ENCODE measurements around the gene TMPRSS11D.

TMPRSS11D gene

DNA sequence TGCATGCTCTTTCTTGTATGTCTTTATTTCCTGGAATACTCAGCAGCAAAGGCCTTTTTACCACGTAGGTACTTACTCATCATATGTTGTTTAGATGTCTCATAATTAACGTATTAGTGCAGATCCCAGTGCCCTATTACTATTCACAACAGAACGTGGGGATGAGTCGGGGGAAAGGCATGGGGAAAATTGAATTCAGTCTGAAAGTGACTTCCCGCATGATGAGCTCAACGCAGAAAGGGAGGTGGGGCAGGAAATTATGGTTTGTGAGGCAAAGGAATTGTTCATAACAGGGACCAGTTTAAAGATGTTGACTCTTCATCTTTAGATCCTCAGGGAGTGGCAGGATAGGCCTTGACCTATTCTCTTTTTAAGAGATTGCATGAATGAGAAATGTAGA lies 2.0 kb upstream of the TMPRSS11D start:
- peak; percentile 46 for DNase-seq (ENCODE audit: low spot score)

DNA sequence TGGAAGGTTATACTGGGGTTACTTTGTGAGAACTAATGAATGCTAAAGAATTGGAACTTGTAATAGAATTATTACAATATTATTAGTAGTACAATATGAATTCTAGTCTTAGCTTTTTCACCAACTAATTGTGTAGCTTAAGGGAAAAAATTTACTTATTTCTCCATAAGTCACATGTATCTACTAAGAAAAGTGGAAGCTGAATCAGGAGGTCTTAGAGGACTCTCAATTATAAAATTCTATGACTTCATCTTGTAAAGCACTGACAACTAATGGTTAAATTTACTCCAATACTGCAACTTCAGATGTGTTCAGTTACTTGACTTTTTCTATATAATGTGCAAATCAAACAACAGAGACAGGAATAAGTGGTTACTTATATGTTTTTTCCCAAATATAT lies 899 bp upstream of the TMPRSS11D start:
- DNase-seq (ENCODE audit: low spot score), result no peak

DNA sequence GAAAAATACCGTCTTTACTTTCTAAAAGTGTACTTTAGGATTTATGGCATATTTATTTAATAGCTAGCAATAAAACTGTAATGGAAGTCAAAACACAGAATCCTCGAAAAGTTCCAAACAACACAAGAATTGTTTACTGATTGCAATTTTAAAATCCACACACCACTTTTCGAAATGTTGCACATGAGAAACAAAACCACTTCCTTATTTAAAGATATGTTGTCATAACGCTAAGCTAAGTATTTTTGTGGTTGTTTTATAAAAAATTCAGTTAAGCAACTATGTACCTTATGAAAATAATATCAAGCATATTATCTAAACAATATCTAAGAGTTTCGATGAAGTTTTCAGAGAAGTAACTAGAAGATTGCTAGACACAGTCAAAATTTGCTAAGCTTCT lies 344 bp downstream of the TMPRSS11D start:
- no peak for DNase-seq (ENCODE audit: low spot score)

DNA sequence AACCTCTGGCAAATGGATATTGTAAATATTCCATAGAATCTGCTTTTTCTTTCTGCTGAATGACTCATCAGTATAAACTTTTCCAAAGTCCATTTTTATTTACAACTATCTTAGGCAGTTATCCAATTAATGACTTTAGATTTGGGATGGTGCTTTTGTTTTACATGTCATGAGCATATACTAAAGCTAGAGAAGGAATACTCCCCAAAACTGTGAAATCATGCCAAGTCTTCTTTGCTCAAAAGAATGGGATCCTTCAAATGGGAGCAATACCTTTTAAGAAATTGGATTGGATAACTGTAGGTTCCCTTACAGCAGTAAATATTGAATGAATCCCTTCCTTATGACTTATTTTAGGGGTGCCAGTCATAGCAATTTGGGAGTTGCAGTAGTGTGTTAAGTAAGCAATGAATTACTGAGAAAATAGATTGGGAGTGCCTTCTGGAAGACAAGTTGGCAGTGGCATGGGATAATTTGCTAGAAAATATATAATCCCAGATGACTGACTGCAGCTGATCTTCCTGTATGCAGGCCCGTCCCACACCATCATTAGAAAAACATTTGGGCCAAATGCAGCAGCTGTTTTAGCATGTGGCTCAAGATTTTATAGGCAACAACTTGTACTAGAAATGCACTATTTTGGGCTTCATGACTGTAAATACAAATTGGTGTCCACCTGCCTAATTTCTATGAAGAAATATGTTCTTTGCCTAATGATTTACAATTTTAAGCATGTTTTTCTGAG lies 2.8 kb downstream of the TMPRSS11D start:
- no peak for DNase-seq (ENCODE audit: low spot score)

DNA sequence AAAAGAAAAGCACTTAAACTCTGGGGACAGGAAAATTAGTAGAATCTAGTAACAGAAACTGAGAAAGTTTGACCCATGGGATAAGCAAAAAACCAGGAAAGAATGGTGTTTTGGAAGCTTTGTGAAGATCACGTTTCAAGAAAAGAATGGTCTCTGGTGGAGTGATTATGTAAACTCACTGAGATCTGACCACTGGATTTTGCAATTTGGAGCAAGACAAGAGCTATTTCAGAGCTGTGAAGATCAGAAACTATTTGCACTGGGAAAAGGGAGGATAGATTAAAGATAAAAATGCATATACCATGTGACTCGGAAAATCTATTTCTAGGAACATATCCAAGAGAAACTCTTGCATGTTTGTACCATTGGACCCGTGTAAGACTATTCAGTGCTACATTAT lies 4.3 kb downstream of the TMPRSS11D start:
- no peak for DNase-seq (ENCODE audit: low spot score)

DNA sequence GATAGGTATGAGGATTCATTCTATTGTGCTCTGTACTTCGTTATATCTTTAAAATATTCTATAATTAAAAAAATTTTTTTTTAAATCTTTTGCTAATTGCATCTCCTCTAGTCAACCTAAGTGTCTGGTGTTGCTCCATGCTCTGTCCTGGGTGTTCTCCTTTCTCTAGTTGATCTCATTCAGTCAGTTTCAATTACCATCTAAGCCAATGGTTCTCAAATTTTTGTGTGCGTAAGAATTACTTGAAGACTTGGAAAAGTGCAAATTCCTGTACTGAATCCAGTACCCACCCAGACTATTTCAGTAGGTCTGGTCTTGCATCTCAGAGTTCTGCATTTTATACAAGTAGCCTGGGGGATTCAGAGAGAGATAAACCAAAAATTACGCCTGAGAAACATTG lies 6.7 kb downstream of the TMPRSS11D start:
- DNase-seq (ENCODE audit: low spot score), result no peak

DNA sequence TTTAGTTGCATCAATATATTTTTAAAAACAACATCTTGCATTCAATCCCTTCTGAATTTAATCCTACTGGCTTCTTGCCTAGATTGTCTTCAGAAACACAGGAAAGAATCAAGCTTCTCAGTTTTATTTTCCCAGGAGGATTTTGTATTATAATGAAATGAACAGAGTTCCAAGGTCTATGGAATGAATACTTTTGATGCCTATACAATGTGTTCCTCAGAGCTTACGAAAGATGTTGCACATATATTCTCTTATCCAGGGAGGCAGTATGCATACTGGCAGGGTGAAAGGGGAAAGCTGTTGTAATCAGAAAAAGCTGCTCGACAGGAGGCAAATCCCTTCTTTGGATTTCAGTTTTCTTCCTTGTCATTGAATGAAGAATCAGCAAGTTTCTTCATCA lies 8.8 kb downstream of the TMPRSS11D start:
- DNase-seq (ENCODE audit: low spot score), result no peak

DNA sequence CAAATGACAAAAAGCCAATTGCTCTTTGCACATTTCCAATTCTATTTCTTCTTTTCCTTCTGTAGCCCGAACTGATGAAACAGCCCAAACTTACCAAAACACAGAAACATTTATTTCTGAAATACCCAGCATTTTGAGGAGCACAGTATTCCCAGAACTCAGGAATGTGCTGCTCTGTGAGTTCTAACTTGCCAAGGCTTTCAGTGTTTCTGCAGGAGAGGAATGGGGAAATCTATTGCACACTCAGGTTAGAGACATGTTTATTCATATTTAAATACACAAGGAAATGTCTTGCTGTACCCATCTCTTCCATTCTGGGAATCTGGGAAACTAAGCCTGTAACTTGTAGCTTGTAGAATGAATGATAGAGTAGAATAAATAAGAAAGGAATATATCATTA lies 10.7 kb downstream of the TMPRSS11D start:
- no peak for DNase-seq (ENCODE audit: low spot score)

DNA sequence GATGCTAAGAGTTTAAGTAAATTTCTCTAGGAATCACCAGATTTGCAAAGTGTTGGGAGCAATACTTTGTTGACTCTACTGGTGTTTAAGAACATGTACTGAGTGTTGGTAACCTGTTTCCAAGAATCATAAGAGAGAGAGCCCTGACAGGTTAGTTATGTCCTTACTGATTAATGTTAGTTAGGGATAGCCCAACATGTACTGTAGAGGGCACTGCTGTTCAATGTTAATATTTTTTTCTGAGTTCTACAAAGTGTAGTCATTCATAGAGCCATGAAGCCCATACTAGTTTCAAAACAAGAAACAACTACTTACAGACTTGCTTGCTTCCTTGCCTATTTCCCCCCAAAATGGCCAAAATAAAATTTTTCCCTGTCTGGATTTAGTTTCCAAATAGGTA lies 11.9 kb downstream of the TMPRSS11D start:
- peak; percentile 48 for DNase-seq (ENCODE audit: low spot score)

DNA sequence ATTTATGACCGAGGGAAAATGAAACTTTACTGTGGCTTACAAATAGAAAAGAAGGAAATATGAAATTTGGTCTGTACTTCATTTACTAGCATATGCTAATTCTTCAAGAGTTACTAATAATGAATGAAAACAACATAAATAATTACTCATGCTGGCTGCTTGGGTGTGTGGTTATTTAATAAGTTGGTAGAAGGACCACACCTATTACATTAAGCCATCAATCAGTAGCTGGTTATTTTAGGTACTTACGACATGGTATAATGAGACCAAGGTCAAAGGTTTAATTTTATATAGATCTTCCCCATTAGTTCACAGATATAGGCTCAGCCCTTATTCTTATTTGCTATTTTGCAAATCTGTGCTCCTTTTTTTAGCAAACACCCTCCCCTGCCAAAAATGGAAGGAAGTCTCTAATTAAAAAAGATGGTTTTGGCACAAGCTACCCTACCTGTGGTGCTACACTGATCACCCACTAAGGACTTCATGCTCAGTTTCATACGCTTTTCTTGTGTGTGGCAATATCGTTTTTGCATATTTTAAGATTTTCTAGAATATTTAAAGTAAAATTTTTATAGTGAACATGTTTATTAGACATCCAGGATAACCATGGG lies 14.1 kb downstream of the TMPRSS11D start:
- no peak for DNase-seq (ENCODE audit: low spot score)

DNA sequence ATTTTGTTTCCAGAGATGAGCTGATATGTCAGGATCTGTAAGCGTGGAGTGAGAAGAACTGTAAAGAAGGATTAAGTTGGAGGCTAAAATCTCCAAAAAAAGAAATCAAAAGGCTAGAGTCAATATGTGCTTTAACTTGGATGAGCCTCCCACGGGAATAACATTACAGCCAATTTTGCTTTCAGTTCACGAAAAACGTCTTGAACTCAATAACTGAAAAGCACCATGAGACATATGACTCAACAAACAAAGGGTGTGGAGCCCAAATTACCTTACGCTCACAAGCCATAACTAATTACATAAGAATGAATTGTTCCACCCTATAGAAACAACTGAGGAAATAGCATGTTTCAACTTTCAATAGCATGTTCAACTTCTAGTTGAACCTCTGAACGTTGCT lies 22.3 kb downstream of the TMPRSS11D start:
- DNase-seq (ENCODE audit: low spot score), result no peak

DNA sequence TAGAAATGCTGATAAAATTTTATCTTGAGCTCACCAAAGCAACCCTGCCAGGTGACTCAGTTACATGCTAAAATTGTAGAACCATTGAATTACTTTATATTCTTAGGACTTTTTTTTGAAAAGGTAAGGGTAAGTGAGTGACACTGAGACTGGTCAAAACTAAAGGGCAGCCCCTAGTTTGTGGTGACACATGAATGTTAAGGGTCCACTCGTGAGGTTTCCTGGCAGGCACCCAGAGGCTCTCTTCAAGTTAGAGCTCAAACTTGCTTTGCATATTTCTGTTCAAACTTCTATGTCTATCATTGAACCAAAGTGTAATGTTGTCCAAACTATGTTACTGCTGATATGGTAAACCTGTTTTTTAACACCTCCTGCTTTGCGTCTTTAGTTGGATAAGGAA lies 30.5 kb downstream of the TMPRSS11D start:
- no peak for DNase-seq (ENCODE audit: low spot score)

DNA sequence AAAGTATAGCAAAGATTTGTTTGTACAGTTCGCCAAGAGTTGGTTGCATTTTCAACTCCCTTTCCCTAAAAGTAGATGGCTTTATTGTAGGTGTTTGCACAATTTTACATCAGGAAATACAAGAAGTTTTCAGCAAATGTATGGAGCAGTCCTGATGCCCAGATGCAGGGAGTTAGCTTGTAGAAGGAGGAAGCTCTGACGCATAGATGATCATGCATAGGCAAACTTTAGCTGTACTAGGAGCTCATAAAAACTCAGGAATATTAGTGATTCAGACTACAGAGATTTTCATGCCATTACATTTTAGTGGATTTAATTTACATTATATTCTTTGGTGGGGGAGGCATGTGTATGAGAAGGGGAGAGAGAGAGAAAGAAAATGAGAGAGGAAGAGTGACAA lies 62.9 kb downstream of the TMPRSS11D start:
- DNase-seq (ENCODE audit: low spot score), result no peak

DNA sequence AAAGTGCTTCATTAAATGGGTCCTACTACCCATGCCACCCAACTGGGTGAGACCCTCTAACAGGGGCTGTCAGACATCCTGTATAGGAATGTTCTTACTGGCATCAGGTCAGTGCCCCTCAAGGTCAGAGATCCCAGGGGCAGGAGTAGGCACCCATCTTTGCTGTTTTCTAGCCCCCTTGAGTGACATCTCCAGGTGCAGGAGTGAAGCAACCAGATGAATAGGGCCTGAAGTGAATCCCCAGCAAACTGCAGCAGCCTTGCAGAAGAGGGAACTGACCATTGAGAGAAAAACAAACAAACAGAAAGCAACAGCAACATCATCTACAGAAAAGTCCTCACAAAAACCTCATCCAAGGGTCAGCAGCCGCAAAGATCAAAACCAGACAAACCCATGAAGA lies 73.8 kb downstream of the TMPRSS11D start:
- no peak for DNase-seq (ENCODE audit: low spot score)

DNA sequence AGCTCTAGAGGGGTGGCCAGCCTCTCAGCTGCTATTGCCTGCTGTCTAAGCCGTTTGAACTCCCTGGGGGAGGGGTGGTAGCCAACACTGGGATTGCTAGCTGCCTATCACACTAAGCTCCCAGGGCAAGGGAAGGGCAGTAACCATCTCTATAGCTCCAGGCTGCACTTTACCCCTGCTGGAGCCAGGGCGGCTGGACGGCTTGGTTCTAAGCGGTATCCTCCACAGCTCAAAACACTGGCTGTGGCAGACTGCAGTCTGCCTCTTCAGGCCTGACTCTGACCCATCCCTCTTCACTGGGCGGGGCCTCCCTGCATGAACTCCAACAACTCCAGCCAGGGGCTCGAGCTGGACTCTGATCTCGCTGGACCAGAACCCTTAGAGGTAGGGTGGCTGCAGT lies 74.3 kb downstream of the TMPRSS11D start:
- no peak for DNase-seq (ENCODE audit: low spot score)

DNA sequence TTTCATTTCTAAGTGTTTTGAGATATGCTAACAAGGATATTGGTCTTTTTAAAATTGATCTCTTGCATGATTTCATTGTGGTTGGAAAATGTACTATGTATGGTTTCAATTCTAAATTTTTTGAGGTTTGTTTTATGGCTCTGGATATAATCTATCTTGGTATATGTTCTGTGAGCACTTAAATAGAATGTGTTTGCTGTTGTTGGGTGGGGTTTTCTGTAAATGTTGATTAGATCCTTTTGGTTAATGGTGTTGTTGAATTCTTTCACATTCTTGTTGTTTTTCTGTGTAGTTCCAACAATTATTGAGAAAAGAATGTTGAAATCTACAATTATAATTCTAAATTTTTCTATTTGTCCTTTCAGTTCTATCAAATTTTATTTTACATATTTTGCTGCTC lies 87.0 kb downstream of the TMPRSS11D start:
- no peak for DNase-seq (ENCODE audit: low spot score)

DNA sequence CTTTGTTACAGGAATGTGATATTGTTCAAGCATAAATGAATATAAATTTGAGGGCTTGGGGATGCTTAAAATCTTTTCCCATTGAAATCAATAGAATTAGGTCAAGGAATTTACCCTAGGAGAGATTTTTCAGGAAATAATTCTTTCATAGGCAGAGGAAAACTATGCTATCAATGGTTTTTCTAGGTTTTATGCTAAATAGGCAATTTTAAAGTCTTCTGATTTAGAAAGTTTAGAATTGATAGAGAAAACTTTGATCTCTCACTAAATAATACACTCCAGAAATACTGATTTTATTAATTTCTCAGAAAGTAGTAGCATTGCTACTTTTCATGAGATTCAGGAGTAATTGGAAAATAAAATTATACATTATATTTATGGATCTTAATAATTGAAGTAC lies 93.1 kb downstream of the TMPRSS11D start:
- DNase-seq (ENCODE audit: low spot score), result no peak

DNA sequence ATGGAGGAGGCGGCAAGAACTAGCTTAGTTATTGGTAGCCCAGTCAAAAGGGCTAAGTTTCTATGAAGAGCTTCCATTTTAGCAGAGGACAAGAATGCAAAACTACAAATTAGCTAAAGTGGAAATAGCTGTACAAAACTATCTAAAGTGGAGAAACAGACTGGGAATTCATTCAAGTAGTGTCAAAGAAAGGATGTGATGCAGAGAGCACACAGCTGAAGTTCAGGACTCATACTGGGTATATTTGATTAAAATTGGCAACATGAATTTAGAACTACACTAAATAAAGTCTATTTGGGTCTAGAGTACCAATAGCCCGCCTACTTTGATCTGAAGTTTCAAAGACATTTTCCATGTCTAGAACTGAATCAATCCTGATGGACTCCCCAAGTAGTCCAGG lies 96.5 kb downstream of the TMPRSS11D start:
- no peak for DNase-seq (ENCODE audit: low spot score)

DNA sequence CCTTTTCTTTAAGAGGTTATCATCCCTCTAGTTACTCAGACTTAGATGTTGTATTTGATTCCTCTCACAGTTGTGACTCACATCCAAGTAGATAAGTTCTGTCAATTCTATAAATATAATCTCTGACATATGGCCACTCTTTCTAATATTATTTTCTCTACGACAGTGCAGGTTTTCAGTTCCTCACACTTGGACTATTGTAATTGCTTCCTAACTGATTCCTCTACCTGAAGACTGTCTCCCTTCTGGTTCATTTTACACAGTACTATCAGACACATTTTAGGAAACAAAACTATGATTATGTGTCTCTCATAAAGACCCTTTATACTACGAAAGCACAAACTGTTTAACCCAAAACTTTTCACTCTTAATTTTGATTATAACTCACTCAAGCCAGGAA lies 98.3 kb downstream of the TMPRSS11D start:
- DNase-seq (ENCODE audit: low spot score), result no peak

DNA sequence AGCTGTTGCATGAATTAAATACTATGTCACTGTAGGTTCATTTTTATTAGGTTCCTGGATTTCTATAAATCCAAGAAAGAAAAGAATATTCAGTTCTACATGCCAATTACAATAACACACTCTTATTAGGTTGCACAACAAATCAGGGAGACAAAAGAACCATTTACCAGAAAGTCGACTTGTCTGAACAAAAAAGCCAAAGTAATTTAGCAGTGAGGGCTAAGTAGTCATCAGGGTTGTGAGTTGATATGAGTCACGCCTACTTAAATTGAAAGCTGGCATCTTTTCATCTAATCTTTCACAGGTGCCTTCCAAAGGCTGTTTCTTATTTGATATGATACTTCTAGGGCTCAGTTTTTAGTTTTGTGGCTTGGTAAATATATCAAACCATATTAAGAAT lies 104.2 kb downstream of the TMPRSS11D start:
- DNase-seq (ENCODE audit: low spot score), result no peak

DNA sequence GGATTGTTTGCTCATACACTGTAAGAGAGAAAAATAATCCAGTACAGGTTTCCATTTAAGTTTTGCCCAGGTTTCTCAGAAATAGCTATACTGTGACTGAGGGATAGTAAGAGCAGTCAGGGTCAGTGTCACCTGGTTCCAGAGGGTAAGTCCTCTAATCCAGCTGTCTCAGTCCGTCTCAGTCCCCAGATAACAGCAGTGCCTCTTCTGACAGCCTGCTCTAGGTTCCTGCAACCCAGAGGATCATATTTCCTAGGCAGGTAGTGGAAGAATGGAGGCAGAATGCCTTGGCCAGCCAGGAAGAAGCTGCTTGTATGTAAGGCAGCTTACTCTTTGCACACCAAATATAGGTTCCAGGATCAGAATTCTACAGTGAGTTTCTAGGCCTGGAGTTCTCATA lies 107.1 kb downstream of the TMPRSS11D start:
- DNase-seq (ENCODE audit: low spot score), result no peak
